ENCODE data around the gene CNGA2. TPM values are rescaled to one million over a fixed set of nuclear protein-coding genes. Genes with fewer than 3 reads are reported as not detected.

Gene CNGA2
- polyA plus RNA-seq, 4 donors, result not detected

- FAIRE-seq, result no peak
- WGBS, 3 donors, result 78 to 94% (median 90%) methylated on average over 3 of the region's 3 CpGs
- Histone ChIP-seq H3K4me1 (ENCODE audit: control insufficient read depth in 3 of 3, insufficient read depth in 2 of 3, low read depth in 1 of 3, low read length in 2 of 3) (no peaks in the 10 kb centered on the region), H3K27me3 (ENCODE audit: control insufficient read depth in 3 of 3, insufficient read depth in 3 of 3, low read length in 3 of 3) (no peaks in the 10 kb centered on the region), H3K27ac (ENCODE audit: low read depth in 1 of 3, low read length in 2 of 3) (no peak overlapping the region), H3K36me3 (ENCODE audit: control insufficient read depth in 3 of 3, insufficient read depth in 2 of 3, low read depth in 1 of 3, low read length in 3 of 3) (no peaks in the 10 kb centered on the region), H3K4me3 (ENCODE audit: low read depth in 1 of 3, low read length in 3 of 3) (no peak overlapping the region), H3K9me3 (ENCODE audit: control insufficient read depth in 2 of 2, insufficient read depth in 1 of 2, low read depth in 1 of 2, low read length in 1 of 2) (no peaks in the 10 kb centered on the region)
- no peak for DNase-seq
Observed at GRCh38 chrX:151771726-151772125, 37.2 kb downstream of the CNGA2 start.

- DNase-seq, result no peak
- no peak overlapping the region for H3K4me3 ChIP-seq (ENCODE audit: low read depth in 1 of 3, low read length in 3 of 3)
- no peaks in the 10 kb centered on the region for H3K9me3 ChIP-seq (ENCODE audit: control insufficient read depth in 2 of 2, insufficient read depth in 1 of 2, low read depth in 1 of 2, low read length in 1 of 2)
- H3K27ac ChIP-seq (ENCODE audit: low read depth in 1 of 3, low read length in 2 of 3), result no peak overlapping the region
- H3K36me3 ChIP-seq (ENCODE audit: control insufficient read depth in 3 of 3, insufficient read depth in 2 of 3, low read depth in 1 of 3, low read length in 3 of 3), result no peaks in the 10 kb centered on the region
- H3K4me1 ChIP-seq (ENCODE audit: control insufficient read depth in 3 of 3, insufficient read depth in 2 of 3, low read depth in 1 of 3, low read length in 2 of 3), result no peaks in the 10 kb centered on the region
- no peaks in the 10 kb centered on the region for H3K27me3 ChIP-seq (ENCODE audit: control insufficient read depth in 3 of 3, insufficient read depth in 3 of 3, low read length in 3 of 3)
- 63 to 77% (median 76%) methylated on average over 5 of the region's 5 CpGs for WGBS, 3 donors
- no peak for FAIRE-seq
Observed at GRCh38 chrX:151773434-151773833, 38.9 kb downstream of the CNGA2 start.

- H3K27me3 ChIP-seq (ENCODE audit: control insufficient read depth in 3 of 3, insufficient read depth in 3 of 3, low read length in 3 of 3), result no peaks in the 10 kb centered on the region
- 48 to 69% (median 68%) methylated on average over 3 of the region's 3 CpGs for WGBS, 3 donors
- FAIRE-seq, result no peak
Observed at GRCh38 chrX:151774421-151774820, 39.9 kb downstream of the CNGA2 start.

GRCh38 chrX:151776181-151776731 is 41.7 kb downstream of the CNGA2 start:
- WGBS, 3 donors, result 56 to 79% (median 77%) methylated on average over 13 of the region's 13 CpGs
- DNase-seq (no peak), FAIRE-seq (no peak)
- Histone ChIP-seq H3K36me3 (ENCODE audit: control insufficient read depth in 3 of 3, insufficient read depth in 2 of 3, low read depth in 1 of 3, low read length in 3 of 3) (no peaks in the 10 kb centered on the region), H3K9me3 (ENCODE audit: control insufficient read depth in 2 of 2, insufficient read depth in 1 of 2, low read depth in 1 of 2, low read length in 1 of 2) (no peaks in the 10 kb centered on the region), H3K4me3 (ENCODE audit: low read depth in 1 of 3, low read length in 3 of 3) (no peak overlapping the region), H3K27me3 (ENCODE audit: control insufficient read depth in 3 of 3, insufficient read depth in 3 of 3, low read length in 3 of 3) (no peaks in the 10 kb centered on the region), H3K4me1 (ENCODE audit: control insufficient read depth in 3 of 3, insufficient read depth in 2 of 3, low read depth in 1 of 3, low read length in 2 of 3) (no peaks in the 10 kb centered on the region), H3K27ac (ENCODE audit: low read depth in 1 of 3, low read length in 2 of 3) (no peak overlapping the region)

More at GRCh38 chrX:151774421-151774820, 39.9 kb downstream of the CNGA2 start:
- no peak for DNase-seq
- Histone ChIP-seq H3K4me1 (ENCODE audit: control insufficient read depth in 3 of 3, insufficient read depth in 2 of 3, low read depth in 1 of 3, low read length in 2 of 3) (no peaks in the 10 kb centered on the region), H3K4me3 (ENCODE audit: low read depth in 1 of 3, low read length in 3 of 3) (no peak overlapping the region), H3K36me3 (ENCODE audit: control insufficient read depth in 3 of 3, insufficient read depth in 2 of 3, low read depth in 1 of 3, low read length in 3 of 3) (no peaks in the 10 kb centered on the region), H3K27ac (ENCODE audit: low read depth in 1 of 3, low read length in 2 of 3) (no peak overlapping the region), H3K9me3 (ENCODE audit: control insufficient read depth in 2 of 2, insufficient read depth in 1 of 2, low read depth in 1 of 2, low read length in 1 of 2) (no peaks in the 10 kb centered on the region)

- FAIRE-seq (no peak), DNase-seq (no peak)
- Histone ChIP-seq H3K9me3 (ENCODE audit: control insufficient read depth in 2 of 2, insufficient read depth in 1 of 2, low read depth in 1 of 2, low read length in 1 of 2) (no peaks in the 10 kb centered on the region), H3K27me3 (ENCODE audit: control insufficient read depth in 3 of 3, insufficient read depth in 3 of 3, low read length in 3 of 3) (no peaks in the 10 kb centered on the region), H3K4me1 (ENCODE audit: control insufficient read depth in 3 of 3, insufficient read depth in 2 of 3, low read depth in 1 of 3, low read length in 2 of 3) (no peaks in the 10 kb centered on the region), H3K27ac (ENCODE audit: low read depth in 1 of 3, low read length in 2 of 3) (no peak overlapping the region), H3K4me3 (ENCODE audit: low read depth in 1 of 3, low read length in 3 of 3) (no peak overlapping the region), H3K36me3 (ENCODE audit: control insufficient read depth in 3 of 3, insufficient read depth in 2 of 3, low read depth in 1 of 3, low read length in 3 of 3) (no peaks in the 10 kb centered on the region)
- WGBS, 3 donors, result 76 to 83% (median 77%) methylated on average over 5 of the region's 5 CpGs
Observed at GRCh38 chrX:151776936-151777335, 42.4 kb downstream of the CNGA2 start.

GRCh38 chrX:151779258-151779657 is 44.7 kb downstream of the CNGA2 start:
- FAIRE-seq, result no peak
- Histone ChIP-seq H3K36me3 (ENCODE audit: control insufficient read depth in 3 of 3, insufficient read depth in 2 of 3, low read depth in 1 of 3, low read length in 3 of 3) (no peaks in the 10 kb centered on the region), H3K4me3 (ENCODE audit: low read depth in 1 of 3, low read length in 3 of 3) (no peak overlapping the region), H3K4me1 (ENCODE audit: control insufficient read depth in 3 of 3, insufficient read depth in 2 of 3, low read depth in 1 of 3, low read length in 2 of 3) (no peaks in the 10 kb centered on the region), H3K27me3 (ENCODE audit: control insufficient read depth in 3 of 3, insufficient read depth in 3 of 3, low read length in 3 of 3) (no peaks in the 10 kb centered on the region), H3K27ac (ENCODE audit: low read depth in 1 of 3, low read length in 2 of 3) (no peak overlapping the region), H3K9me3 (ENCODE audit: control insufficient read depth in 2 of 2, insufficient read depth in 1 of 2, low read depth in 1 of 2, low read length in 1 of 2) (no peaks in the 10 kb centered on the region)
- 76 to 86% (median 79%) methylated on average over 4 of the region's 4 CpGs for WGBS, 3 donors
- DNase-seq, result no peak

GRCh38 chrX:151780621-151781020 is 46.1 kb downstream of the CNGA2 start:
- Histone ChIP-seq H3K9me3 (ENCODE audit: control insufficient read depth in 2 of 2, insufficient read depth in 1 of 2, low read depth in 1 of 2, low read length in 1 of 2) (no peaks in the 10 kb centered on the region), H3K4me1 (ENCODE audit: control insufficient read depth in 3 of 3, insufficient read depth in 2 of 3, low read depth in 1 of 3, low read length in 2 of 3) (no peaks in the 10 kb centered on the region), H3K36me3 (ENCODE audit: control insufficient read depth in 3 of 3, insufficient read depth in 2 of 3, low read depth in 1 of 3, low read length in 3 of 3) (no peaks in the 10 kb centered on the region), H3K27ac (ENCODE audit: low read depth in 1 of 3, low read length in 2 of 3) (no peak overlapping the region), H3K27me3 (ENCODE audit: control insufficient read depth in 3 of 3, insufficient read depth in 3 of 3, low read length in 3 of 3) (no peaks in the 10 kb centered on the region), H3K4me3 (ENCODE audit: low read depth in 1 of 3, low read length in 3 of 3) (no peak overlapping the region)
- WGBS, 3 donors, result 70 to 87% (median 87%) methylated on average over 4 of the region's 4 CpGs
- FAIRE-seq (no peak), DNase-seq (no peak)

- FAIRE-seq, result no peak
- DNase-seq, result no peak
Observed at GRCh38 chrX:151789179-151789800, 54.7 kb downstream of the CNGA2 start.

More at GRCh38 chrX:151789179-151789800, 54.7 kb downstream of the CNGA2 start:
- Histone ChIP-seq H3K27me3 (ENCODE audit: control insufficient read depth in 3 of 3, insufficient read depth in 3 of 3, low read length in 3 of 3) (no peaks in the 10 kb centered on the region), H3K27ac (ENCODE audit: low read depth in 1 of 3, low read length in 2 of 3) (no peak overlapping the region), H3K36me3 (ENCODE audit: control insufficient read depth in 3 of 3, insufficient read depth in 2 of 3, low read depth in 1 of 3, low read length in 3 of 3) (no peaks in the 10 kb centered on the region), H3K4me3 (ENCODE audit: low read depth in 1 of 3, low read length in 3 of 3) (no peak overlapping the region), H3K9me3 (ENCODE audit: control insufficient read depth in 2 of 2, insufficient read depth in 1 of 2, low read depth in 1 of 2, low read length in 1 of 2) (no peaks in the 10 kb centered on the region), H3K4me1 (ENCODE audit: control insufficient read depth in 3 of 3, insufficient read depth in 2 of 3, low read depth in 1 of 3, low read length in 2 of 3) (no peaks in the 10 kb centered on the region)
- WGBS, 3 donors, result 63 to 75% (median 67%) methylated on average over 6 of the region's 6 CpGs
